Activated CD4-positive, alpha-beta T cell treated with anti-CD3 and anti-CD28 coated beads, Interleukin-2, Interleukin-4, amounts not matched to agents 100 ng/mL and 50 ng/mL, durations not matched to agents 16 hours and 8 hours (primary cell): Measurements from ENCODE around the gene MAN2B2.

ENCODE experiments used
- DNase-seq: peaks from one replicate; pipeline ENCODE4 v3.0.0-alpha.2; 2020; ENCODE audit warnings: low spot score

MAN2B2 gene

DNA sequence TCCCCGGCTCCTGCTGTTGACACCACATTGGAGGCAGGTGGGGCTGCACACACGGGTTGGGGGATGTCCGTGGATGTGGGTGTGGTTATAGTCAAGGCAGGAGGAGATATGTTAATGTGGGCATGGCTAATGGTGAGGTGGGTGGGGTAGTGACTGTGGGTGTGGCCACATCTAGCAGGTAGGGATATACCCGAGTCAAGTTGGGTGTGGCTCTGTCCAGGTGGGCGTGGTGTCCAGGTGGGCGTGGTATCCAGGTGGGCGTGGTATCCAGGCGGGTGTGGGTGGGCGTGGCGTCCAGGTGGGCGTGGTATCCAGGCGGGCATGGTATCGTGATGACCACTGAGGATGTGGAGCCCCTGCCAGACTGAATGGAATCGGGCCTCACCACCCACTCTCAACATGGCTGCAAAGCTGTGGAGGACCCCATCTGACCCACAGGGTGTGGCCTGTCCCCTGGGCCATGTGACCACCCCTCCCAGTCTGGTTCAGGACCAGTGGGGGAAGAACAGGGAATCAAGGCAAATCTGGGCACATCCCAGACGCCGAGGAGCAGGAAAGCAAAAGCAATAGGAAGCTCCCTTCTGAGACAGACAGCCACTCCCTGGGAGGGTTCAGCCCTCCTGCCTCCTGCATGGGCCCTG is 21.0 kb downstream of the MAN2B2 start:
- peak; percentile 8 for DNase-seq

DNA sequence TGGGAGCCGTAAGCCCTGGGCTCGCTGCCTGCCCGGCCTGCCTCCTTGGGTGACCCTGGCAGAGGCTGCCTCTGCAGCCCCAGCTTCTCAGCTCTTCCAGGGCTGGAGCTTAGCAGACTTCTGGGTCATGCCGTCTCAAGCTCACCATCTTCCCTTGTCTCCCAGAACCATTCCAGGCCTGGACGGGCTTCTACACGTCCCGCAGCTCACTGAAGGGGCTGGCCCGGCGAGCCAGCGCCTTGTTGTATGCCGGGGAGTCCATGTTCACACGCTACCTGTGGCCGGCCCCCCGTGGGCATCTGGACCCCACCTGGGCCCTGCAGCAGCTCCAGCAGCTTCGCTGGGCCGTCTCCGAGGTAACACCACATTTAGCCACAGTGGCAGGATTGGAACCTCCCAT is 22.0 kb downstream of the MAN2B2 start:
- DNase-seq: no peak

- DNase-seq: no peak
These were observed 23.1 kb downstream of the MAN2B2 start for GRCh38 chr4:6598127-6598526.

DNA sequence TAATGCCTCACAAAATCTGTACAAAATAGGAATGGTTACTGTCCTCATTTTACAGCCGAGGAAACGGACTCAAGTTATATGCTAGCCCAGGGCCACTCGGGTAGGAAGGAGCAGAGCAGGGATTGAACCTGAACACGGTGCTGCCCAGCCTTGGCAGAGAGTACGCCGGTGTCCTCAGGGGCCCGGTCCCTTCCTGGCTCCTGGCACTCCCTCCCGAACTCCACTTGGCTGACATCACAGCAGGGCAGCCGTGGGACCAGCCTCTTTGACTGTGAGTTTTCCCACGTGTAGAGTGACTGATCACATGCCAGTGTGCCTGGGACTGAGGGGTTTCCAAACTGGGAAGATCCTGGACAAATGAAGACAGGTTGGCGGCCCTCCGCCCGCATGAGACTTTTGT is 23.7 kb downstream of the MAN2B2 start:
- no peak for DNase-seq

DNA sequence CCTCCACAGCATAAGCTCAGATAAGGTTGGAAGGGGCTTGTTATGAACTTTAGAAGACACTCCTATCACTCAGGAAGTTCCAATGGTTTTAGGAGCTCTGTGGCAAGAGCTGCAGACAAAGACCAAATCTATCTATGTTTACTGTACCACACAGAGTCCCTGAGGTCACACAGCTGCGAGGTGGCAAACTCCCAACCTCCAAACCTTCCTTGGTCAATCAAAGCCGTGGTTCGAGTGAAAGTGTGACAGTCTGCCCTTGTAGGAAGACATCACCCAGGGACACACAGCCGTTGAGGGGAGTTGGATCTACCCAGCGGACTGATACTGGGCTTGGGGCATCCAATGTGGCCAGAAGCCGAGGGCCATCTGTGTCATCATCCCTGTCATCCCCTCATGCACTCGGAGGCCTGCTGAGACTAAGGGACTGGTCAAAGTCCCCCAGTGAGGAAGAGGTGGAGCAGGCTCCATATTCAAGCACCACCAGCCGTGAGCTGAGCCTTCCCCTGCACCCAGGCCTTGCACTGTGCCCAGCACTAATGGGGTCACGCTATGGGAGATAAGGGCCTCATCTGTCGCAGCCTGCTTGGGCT is 26.8 kb downstream of the MAN2B2 start:
- no peak for DNase-seq

DNA sequence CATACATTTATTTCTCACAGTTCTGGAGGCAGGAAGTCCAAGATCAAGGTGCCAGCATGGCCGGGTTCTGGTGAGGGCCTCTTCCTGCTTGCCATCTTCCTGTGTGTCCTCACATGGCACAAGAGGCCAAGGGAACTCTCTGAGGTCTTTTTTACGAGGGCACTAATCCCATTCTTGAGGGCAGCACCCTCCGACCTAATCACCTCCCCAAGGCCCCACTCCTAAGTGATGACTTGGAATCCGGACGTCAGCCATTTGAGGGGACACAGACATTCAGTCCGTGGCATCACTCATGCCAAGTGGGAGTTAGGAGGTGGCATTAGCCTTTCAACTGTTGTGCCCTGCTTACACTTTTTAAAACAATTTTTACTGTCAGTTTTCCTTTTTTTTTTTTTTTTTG is 27.3 kb downstream of the MAN2B2 start:
- no peak for DNase-seq

DNA sequence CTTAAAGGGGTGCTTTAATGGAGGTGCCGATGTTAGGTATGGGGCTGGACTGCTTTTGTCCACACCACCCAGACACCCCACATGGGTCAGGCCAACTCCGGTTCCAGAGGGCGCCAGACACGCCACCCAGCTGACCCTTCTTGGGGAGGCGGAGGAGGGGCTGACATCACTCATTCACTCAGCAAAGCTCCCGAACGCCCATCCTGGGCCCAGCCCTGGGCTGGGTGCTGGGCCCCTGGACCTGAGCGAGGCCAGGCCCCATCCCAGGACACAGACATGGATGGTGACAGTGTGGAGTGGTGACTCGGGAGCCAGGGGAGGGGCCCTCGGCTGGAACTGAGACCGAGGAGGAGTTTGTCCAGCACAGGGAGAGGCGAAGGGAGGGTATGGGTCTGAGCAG is 28.1 kb downstream of the MAN2B2 start:
- DNase-seq: no peak

- no peak for DNase-seq
These were observed 30.1 kb downstream of the MAN2B2 start for GRCh38 chr4:6605114-6605513.

- DNase-seq: no peak
These were observed 30.6 kb downstream of the MAN2B2 start for GRCh38 chr4:6605605-6606004.

GRCh38 chr4:6606465-6607235 is 31.7 kb downstream of the MAN2B2 start:
- DNase-seq: no peak

GRCh38 chr4:6607368-6608055 is 32.5 kb downstream of the MAN2B2 start:
- DNase-seq: no peak

- no peak for DNase-seq
These were observed 33.9 kb downstream of the MAN2B2 start for GRCh38 chr4:6608758-6609414.

DNA sequence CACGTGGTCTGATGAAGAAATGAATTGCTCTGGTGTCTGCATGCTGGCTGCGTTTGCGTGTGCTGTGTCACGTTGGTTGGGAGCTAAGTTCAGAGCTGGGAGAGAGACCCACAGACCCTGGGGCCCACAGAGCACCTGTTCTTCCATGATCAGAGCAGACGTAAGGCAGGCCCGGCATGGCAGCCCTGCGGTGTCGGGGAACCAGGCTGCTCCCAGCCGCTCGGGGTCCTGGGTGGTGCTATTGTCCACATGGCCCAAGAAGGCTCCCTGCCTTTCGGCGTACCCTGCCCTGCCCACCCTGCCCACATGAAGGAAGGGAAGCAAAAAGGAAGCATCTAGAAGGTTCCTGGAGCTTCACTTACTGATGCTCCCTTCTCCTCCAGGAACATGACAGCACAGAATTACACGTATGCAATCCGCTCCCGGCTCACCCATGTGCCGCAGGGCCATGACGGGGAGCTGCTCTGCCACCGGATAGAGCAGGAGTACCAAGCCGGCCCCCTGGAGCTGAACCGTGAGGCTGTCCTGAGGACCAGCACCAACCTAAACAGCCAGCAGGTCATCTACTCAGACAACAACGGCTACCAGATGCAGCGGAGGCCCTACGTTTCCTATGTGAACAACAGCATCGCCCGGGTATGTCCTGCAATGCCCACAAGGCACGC is 34.6 kb downstream of the MAN2B2 start:
- DNase-seq: no peak

- no peak for DNase-seq
These were observed 36.0 kb downstream of the MAN2B2 start for GRCh38 chr4:6610856-6611430.

- DNase-seq: no peak
These were observed 38.1 kb downstream of the MAN2B2 start for GRCh38 chr4:6612961-6613675.

GRCh38 chr4:6613676-6614651 is 39.0 kb downstream of the MAN2B2 start:
- no peak for DNase-seq

DNA sequence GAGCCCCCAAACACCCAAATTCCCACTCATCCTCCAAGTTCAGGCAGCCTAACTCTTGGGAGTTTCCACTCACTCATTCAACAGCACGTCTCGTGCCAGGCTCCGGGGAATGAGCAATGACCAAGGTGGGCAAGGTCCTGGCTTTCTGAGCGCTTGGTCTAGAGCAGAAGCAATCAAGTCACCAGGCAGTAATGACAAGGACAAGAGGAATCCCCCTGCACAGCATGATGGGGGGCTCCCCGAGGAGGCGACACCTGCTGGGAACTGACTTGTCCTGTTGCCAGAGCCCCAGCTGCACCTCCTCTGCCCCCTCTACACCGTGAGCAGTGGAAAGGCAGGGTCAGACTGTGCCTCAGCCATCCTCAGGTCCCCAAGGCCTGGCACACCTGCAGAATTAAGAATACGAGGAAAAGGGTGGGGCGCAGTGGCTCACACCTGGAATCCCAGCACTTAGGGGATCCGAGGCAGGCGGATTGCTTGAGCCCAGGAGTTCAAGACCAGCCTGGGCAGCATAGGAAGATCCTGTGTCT is 39.8 kb downstream of the MAN2B2 start:
- DNase-seq: no peak

DNA sequence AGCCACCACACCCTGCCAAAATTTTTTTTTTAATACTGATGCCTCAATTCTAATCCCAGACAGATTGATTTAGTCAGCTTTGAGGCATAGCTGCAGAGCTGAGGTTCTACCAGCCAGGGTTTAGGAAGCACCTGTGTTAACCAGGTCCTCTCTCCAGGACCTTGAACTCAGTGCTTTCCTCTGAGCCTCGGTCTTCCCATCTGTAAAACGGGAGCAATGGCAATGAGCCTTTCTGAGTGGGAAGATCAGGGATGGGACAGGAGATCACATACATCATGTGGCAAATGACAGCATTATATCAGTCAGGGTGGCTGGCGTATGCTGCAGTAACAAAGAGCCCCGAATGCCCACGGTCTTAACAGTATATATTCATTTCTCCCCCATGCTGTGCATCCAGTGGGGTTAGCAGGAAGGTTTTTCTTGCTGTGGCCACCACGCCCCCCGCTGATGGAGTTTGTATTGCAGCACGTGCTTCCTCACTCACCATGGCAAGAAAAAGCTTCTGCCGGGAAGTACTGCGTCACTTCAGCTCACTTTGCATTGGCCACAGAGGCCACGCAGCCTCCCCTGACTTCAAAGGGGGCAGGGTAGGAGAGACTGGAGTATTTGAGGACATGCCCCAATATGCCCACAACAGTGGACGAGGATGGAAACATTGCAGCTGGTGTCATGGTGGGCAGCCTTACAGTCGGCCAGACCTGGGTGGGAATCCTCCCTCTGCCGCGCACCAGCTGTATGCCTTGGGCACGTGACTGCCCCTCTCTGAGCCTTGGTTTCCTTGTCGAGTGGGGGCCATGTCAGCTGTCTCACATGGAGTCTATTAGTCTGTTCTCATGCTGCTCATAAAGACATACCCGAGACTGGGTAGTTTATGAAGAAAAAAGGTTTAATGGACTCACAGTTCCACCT is 41.4 kb downstream of the MAN2B2 start:
- no peak for DNase-seq
